T47D (cell line): Measurements from ENCODE around the gene DGKH.

Experiments used
- DNase-seq, 2 experiments: peaks; one replicate each; pipeline versions ENCODE4 v3.0.0 to v3.0.0-alpha.2; 2011 to 2012; ENCODE audit warnings: low read depth in 1 of 2, low spot score in 1 of 2
- JUND ChIP-seq: IDR thresholded peaks from 2 replicates; pipeline ENCODE4 v1.6.1; 2012; ENCODE audit warnings: low read depth
- in situ Hi-C: cut with HindIII; loops from 2 replicates; pipeline ENCODE4 v1.10.0; 2016; ENCODE audit warnings: low sequenced_read_pairs, low pct_unique_long_range_greater_than_20kb

The DGKH gene

DNA sequence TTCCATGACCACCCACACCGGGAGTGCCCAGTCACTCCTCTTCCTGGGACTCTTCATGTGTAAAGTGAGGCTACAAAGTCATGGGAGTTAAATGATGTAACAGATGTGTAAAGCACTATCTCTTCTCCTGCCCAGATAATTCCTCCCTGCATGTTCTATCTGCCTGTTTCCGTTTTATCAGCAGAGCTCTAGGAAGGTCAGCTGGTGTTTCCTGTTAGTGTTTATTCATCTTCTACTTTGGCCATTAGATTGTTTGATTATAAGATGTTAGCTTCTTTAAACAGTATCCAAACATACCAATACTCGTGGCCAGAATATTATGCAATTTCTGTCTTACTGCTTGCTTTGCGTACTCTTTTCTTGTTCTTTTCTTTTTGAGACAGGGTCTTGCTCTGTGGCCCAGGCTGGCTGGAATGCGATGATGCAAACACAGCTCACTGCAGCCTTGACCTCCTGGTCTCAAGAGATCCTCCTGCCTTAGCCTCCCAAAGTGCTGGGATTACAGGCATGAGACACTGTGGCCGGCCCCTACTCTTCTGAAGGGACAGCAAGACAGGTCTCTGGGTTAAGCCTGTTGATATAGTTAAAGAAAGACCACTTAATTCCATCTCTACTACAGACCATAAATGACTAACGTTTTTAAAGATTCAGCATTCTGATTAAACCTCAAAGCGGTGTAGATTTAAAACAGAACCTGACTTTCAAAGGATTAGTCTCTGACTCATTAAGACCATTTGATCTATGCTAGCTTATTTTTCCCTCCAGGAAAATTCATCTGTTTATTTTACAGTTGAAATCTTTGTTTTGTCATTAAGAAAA is 126.1 kb downstream of the DGKH start:
- no peak for TF ChIP-seq JUND
- in situ Hi-C loops = no loop called here
- DNase-seq = no peak

GRCh38 chr13:42176294-42176693 is 127.8 kb downstream of the DGKH start:
- in situ Hi-C loops = no loop called here
- TF ChIP-seq JUND = no peak
- no peak for DNase-seq

GRCh38 chr13:42177189-42177588 is 128.7 kb downstream of the DGKH start:
- no peak for TF ChIP-seq JUND
- DNase-seq = no peak
- in situ Hi-C loops = no loop called here

DNA sequence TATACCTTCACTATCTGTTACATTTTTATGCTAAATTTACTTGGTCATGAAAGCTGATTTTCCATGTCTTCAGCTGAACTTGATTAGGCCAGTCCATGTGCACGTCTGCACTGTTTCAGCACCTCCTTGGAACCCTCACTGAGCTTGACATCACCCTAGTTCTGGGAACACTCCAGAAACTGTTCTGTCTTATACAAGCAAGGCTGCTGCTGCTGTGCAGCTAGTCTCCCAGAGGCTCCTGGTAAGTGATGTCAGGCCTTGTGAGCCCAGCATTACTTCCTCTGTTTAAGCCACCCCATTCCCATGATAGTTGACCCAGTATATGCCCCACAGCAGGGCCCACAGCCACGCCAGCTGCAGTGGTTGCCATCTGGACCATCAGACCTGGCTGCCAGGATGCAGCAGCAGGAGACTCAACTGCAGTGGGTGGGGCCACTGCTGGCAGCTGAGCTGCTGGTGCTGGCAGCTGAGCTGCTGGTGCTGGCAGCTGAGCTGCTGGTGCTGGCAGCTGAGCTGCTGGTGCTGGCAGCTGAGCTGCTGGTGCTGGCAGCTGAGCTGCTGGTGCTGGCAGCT is 133.0 kb downstream of the DGKH start:
- TF ChIP-seq JUND = no peak
- in situ Hi-C loops = no loop called here
- DNase-seq = no peak

DNA sequence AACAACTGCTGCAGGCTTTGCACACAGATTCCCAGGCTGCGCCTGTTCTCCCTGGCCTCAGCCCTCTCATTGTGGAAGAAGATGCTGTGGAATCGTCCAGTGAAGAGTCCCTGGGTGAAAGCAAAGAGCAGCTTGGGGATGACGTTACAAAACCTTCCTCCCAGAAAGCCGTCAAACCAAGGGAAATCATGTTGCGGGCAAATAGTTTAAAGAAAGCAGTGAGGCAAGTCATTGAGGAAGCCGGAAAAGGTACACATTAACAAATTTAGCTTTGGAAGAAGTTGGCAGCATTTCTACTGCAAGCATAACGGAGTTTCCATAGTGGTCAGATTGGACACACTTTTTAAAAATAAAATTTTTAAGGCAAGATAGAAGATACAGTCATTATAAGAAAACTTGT is 140.6 kb downstream of the DGKH start:
- no peak for TF ChIP-seq JUND
- in situ Hi-C loops = no loop called here
- no peak for DNase-seq

DNA sequence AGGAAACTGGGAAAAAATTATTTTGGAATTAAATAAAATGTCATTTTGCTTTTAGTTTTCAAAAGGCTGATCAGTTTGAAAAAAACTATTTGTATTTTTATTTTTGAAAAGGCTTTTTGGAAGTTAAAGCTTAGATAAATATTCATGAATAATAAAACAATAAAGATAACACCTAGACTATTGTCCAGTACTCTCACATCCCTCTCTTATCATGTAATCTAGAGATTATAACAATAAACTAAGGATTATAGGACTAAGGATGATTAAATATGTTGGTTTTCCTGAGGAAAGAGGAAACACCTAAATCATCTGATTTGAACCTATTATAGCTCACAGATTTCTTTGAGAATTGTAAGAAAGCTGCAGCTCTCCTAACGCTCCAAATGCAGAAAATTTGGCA is 142.1 kb downstream of the DGKH start:
- in situ Hi-C loops = no loop called here
- no peak for DNase-seq
- no peak for TF ChIP-seq JUND

DNA sequence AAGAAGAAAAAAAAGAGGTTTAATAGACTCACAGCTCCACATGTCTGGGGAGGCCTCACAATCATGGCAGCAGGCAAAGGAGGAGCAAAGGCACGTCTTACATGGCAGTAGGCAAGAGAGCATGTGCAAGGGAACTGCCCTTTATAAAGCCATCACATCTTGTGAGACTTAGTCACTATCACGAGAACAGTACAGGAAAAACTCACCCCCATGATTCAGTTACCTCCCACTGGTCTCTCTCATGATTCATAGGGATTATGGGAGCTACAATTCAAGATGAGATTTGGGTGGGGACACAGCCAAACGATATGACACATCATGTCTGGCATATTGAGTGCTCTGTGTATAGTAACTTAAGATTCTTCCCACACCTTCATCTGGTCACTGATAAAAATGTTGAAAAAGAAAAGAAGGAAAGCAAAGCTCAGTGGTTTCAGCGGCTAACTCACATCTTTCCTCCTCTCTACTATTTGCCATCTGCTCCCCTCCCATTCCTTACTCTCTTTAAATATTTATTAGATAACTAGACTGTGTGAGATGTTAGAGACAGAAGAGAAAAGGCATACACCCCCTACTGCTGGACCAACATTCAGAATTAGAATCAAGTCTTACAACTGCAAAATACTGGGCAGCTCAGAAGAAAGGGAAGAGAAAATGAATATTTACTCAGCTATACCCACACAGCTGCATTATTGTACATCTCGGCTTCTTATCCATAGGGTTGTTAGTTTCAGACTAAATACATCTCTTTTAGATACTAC is 163.4 kb downstream of the DGKH start:
- no peak for TF ChIP-seq JUND
- in situ Hi-C loops = no loop called here
- no peak for DNase-seq

GRCh38 chr13:42214446-42214845 is 166.0 kb downstream of the DGKH start:
- in situ Hi-C loops = no loop called here
- TF ChIP-seq JUND = no peak
- DNase-seq = no peak

GRCh38 chr13:42215578-42216421 is 167.4 kb downstream of the DGKH start:
- no peak for TF ChIP-seq JUND
- DNase-seq = peak in 1 of 2 experiments; percentile 46
- in situ Hi-C loops = no loop called here

DNA sequence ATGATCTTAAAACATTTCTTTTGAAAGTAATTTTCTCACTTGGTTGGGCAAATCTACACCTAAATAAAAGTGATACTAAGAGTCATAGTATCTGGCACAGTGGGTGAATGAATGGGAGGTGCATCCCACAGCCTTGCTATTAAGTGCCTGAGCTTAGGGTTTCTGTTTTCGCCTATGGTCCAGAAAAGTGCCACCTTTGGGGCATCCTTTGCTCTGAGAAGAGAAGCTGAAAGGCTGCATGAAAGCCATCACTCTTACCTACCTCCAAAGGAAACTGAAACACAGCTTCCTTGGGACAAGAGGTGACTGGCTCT is 167.9 kb downstream of the DGKH start:
- in situ Hi-C loops = no loop called here
- TF ChIP-seq JUND = no peak
- no peak for DNase-seq

GRCh38 chr13:42218576-42218975 is 170.1 kb downstream of the DGKH start:
- DNase-seq = no peak
- no peak for TF ChIP-seq JUND
- in situ Hi-C loops = no loop called here

DNA sequence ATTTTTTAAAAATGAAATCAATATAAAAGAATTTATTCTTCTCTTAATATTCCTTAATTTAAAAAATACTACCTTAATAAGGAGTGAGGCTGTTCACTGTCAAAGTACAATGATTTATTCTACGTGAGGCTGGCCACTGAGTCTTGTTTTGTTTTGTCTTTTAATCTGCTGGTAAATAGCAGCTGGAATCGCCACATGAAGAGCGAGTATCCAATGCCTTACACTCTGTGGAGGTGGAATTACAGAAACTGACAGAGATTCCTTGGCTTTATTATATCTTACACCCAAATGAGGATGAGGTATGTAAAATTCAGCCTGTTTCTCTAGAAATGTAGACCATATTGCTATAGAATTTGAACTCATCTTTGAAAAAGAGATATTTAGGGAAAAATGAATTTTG is 170.6 kb downstream of the DGKH start:
- in situ Hi-C loops = no loop called here
- no peak for TF ChIP-seq JUND
- DNase-seq = no peak
